Daoy (cell line): ENCODE results near the gene RNF208. TPM values are rescaled to one million over a fixed set of nuclear protein-coding genes. Genes with fewer than 3 reads are reported as not detected.
"Not testable (repeated sequence)": the region's sequence is repeated elsewhere in the genome, so short reads cannot be mapped to it uniquely, and the experiment has no call there.

ENCODE experiments used
- DNase-seq: peaks from one replicate; pipeline ENCODE4 v3.0.0-alpha.2; 2015; ENCODE audit warnings: low read depth
- total RNA-seq: library from RNA; depleted of rRNA; stranded (reverse); fragments of >200 nt; shearing (Covaris generic); gene quantifications from 2 replicates; pipeline ENCODE4 v1.2.3, GENCODE V29; 2014

RNF208 gene
- total RNA-seq, 1 experiment from 2014 or later, result not detected

DNA sequence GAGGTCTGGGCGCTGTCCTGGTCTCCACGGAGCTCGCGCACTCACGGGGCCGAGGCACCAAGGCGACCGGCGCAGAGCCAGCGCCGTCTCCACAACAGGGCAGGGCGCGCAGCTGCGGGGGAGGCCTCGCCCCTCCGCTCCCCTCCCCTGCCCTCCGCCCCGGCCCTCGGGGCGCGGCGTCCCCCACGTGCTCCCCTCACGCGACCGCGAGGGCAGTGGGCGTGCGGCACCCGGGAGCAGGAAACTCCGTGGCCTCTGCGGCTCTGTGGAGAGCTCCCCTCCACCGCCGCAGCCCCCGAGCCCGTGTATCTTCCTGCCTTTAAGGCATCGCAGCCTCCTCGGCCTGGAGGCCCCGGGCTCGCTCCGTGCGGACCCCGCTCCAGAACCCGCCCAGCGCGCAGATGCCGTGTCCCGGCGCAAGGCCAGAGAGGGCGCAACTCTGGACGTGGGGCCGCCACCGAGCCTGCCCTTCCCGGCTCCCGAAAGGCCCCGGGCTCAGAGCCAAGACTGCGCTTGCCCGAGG is 18.3 kb upstream of the RNF208 start:
- peak; percentile 86 for DNase-seq

DNA sequence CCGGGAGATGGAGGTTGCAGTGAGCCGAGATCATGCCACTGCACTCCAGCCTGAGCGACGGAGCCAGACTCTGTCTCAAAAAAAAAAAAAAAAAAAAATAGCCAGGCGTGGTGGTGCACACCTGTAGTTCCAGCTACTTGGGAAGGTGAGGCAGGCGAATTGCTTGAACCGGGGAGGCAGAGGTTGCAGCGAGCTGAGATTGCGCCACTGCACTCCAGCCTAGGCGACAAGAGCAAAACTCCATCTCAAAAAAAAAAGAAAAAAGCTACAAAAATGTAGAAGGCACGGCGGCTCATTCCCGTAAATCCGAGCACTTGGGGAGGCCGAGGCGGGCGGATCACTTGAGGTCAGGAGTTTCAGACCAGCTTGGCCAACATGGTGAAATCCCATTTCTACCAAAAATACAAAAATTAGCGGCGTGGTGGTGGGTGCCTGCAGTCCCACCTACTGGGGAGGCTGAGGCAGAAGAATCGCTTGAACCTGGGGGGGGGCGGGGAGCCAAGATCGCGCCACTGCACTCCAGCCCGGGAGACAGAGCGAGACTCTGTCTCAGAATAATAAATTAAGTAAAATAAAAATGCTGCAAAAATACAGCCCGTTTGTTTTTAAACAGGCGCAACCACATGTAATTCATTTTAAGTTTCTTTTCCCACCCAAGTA is 17.6 kb upstream of the RNF208 start:
- not testable (repeated sequence) for DNase-seq

- DNase-seq, result no peak
These were observed 16.0 kb upstream of the RNF208 start for GRCh38 chr9:137237759-137238726.

DNA sequence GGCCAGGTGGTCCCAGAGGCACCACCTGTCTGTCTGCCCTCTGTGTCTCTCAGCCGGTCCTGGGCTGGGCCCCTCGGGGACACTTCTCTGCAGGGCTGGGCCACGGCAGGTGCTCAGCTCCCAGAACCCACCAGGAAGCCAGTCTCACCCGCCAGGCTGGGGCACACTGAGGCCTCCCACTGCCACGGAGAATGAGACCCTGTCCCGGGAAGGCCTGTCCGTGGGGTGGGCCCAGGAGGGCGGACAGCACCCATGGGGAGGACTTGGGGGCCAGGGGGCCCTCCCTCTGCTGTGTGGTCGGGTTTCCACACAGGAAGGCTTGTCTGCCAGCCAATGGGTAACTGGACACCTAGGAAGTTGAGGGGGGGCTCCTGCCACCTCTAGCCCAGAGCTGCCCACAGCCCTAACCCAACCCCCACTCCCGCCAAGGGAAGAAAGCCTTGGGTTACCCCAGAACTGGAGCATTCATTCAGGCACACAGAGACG is 14.9 kb upstream of the RNF208 start:
- no peak for DNase-seq

DNA sequence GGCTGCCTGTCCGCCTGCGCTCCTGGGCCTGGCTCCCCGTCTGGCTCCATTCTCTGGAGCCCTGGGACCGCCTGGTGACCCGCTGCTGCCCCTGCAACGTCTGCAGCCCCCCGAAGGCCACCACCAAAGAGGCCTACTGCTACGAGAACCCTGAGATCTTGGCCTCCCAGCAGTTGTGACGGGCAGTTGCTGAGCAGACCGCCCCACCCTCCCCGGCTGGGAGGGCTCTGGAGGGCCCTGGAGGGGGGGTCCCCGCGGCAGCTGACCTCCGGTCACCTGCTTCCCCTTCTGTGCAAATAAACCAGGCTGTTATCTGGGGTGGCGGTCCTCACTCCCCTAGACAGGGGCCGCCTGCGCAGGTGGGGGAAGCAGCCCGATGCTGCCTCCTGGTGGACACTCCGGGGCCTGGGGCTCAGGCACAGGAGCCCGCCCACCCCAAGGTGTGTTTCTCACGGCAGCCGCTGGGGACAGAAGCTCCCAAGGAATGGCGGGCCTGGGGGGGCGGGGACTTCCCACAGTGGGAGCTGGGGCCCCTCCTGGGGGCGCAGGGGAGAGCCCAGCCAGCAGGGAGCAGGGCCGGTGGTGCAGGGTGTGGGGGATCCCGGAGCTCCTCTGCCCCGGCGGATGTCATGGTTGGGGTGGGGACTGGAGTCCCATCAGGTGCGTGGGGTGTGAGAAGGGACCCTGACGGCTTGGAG is 14.3 kb upstream of the RNF208 start:
- peak; percentile 91 for DNase-seq

DNA sequence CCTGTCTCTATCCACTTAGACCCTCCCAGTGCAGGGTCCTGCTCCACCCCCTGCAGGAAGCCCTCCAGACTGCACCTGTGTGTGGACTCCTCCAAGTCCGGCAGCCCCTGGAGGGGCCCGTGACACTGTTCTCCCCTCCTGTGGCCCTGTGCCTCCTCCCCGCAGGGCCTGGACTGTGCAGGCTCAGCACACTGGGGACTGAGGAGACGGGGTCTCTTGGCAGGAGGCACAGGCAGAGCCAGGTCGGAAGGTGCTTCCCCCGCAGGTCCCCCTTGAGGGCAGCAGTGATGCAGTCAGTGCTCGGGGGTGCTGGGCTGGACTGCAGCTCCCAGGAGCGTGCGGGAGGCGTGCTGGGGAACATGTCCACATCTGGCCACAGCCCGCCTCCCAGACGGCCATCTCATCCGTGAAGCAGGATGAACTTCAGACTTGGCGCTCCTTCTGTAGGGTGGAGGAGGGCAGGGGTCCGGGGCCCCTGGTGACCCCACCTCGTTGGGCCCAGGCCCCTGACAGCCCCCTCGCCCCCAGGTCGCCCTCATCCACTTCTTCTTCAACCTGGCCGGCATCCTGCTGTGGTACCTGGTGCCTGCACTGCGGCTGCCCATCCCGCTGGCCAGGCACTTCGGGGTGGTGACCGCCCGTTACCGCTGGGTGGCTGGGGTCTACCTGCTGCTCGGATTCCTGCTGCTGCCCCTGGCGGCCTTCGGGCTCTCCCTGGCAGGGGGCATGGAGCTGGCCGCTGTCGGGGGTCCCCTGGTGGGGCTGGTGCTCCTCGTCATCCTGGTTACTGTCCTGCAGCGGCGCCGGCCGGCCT is 13.6 kb upstream of the RNF208 start:
- DNase-seq, result no peak

DNA sequence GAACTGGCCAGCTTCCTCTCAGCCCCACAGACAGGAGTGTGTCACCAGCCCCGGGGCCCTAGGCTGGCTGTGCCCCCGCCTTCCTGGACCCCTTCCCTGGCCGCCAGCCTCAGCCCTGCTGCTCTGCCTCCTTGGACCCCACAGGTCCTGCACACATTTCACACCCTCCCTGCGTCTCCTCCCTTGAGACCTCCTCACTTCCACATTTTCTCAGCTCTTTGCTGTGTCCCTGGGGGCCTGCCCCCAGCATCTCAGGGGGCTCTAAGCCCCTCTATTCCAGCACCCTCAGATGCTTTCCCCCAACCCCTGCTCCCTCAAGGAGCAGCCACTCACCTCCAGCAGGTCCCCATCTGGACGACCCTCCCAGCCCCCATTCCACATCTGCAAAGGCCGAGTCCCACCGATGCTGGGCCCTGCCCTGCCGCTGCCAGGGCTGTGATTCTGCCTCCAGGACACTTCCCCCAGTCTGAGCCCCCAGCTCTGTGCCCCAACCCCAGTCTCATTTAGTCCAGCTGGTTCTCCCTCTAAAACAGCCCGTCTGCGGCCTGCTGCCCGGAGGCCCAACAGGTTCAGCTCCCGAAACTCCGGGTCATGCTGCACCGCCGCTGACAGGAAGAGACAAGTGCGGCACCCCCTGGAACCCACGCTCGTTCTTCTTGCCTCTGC is 12.9 kb upstream of the RNF208 start:
- no peak for DNase-seq

- DNase-seq, result no peak
These were observed 12.1 kb upstream of the RNF208 start for GRCh38 chr9:137234055-137234697.

GRCh38 chr9:137233143-137233980 is 11.3 kb upstream of the RNF208 start:
- DNase-seq, result no peak

- DNase-seq, result no peak
These were observed 10.5 kb upstream of the RNF208 start for GRCh38 chr9:137232510-137232909.

- no peak for DNase-seq
These were observed 10.1 kb upstream of the RNF208 start for GRCh38 chr9:137232101-137232500.

DNA sequence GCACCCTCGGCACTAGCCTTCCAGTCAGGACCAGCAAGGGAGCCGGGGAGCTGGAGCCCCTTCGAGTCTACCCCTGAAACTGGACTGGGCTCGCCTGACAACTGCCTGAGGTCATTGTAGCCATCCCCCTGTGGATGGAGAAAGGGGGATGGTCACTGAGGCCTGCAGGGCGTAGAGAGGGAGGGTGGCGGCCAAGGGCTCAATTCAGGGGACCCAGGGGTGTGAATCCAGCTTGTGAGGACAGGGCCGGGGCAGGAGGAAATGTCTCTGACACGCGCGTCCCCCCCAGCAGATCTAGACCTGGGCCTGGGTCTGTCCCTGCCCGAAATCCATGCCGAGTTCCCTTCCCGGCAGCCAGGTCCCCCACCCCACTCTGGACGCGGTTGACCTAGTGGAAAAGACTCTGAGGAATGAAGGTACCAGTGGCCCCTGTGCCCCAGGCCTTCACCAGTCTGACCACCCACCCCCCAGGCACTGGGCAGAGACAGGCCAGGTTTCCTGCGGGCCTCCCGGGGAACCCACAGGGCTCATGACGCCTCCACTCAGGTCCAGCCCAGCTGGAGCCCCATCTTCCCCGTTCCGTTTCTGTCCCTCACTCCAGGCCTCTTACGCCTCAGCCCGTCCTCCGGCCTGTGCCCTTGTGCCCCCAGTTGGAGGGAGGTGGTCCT is 9.5 kb upstream of the RNF208 start:
- DNase-seq, result no peak

- DNase-seq, result no peak
These were observed 8.8 kb upstream of the RNF208 start, which contains the start of gene SLC34A3 for GRCh38 chr9:137230705-137231371. Gene SLC34A3, plus strand, starts transcription at chr9:137230901. Its CDS starts 802 bp downstream, at chr9:137231703.

DNA sequence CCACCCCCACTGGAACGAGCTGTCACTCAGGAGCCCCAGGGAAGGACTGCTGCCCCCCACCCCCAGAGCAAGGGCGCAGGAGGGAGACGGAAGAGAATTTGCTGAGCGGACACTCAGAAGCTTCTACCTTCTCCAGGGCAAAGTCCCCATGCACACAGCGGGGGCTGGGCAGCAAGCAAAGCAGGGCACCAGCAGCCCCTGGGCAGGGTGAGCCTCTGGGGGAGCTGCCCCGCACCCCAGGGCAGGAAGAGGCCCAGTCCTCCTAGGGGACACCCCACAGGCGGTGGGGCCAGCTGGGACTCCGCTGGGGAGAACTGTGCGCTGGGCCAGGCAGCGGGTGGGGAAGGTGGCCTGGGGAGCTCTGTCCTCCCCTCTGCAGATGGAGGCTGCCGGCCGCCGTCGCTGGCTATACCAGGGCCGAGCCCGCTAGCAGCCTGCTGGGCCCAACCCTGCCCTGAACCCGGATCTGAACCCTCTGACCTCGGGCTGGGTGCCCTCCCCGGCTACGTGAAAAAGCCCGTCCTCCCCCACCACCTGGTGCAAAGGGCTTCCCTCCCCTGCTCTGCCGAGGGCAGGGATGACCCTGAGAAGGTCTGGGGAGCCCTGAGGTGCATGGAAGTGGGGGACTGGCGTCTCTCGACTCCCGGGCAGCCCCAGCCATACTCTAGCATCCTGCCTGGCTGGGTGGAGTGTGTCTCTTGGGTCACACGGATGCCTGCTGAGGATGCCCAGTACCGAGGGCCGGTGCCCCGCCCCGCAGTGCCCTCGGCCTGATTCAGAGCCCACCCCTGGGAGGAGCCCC is 8.1 kb upstream of the RNF208 start:
- no peak for DNase-seq

GRCh38 chr9:137228968-137229896 is 7.2 kb upstream of the RNF208 start:
- no peak for DNase-seq

GRCh38 chr9:137228506-137228967 is 6.5 kb upstream of the RNF208 start:
- DNase-seq, result no peak
